Right lung (tissue), 5 donors: ENCODE results near the gene ZNF670. TPM values are rescaled to one million over a fixed set of nuclear protein-coding genes. Genes with fewer than 3 reads are reported as not detected.
"Not testable (repeated sequence)": the region's sequence is repeated elsewhere in the genome, so short reads cannot be mapped to it uniquely, and the experiment has no call there.

Experiments used
- DNase-seq, 2 donors: peaks; one replicate each; pipeline ENCODE4 v3.0.0-alpha.2; 2013
- polyA plus RNA-seq, 5 donors: library from polyadenylated mRNA; unstranded; fragments of 120-200 nt; gene quantifications; one replicate each; pipeline versions ENCODE4 v1.2.1 to v1.2.3, GENCODE V29; 2013; ENCODE audit warnings: inconsistent platforms in 1 of 5, low replicate concordance in 1 of 5; ENCODE audit not compliant: insufficient read length in 5 of 5, insufficient read depth in 1 of 5

Gene ZNF670
- polyA plus RNA-seq, 5 donors = 4.8 to 8.4 (median 5.5) TPM

- DNase-seq = no peak
Observed at GRCh38 chr1:247047702-247048101, 30.9 kb downstream of the ZNF670 start.

- DNase-seq = no peak
Observed at GRCh38 chr1:247047260-247047659, 31.4 kb downstream of the ZNF670 start.

DNA sequence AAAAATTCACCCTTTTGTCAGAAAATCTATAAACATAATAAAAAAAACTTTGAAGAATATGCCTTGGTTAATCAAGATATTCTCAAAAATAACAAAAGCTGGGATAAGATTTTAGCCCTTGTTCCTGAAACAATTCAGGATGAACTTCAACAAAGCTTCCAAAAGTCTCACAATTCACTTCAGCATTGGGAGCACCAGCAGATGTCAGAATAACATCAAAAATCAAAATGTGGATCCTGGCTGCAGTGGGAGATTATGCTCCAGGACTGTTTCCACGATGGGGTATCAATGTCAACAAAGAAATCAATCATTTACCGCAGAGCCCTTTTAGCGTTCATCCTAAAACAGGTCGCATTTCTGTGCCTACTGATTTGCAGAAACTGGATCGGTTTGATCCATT, 35.2 kb downstream of the ZNF670 start:
- DNase-seq = no peak

- DNase-seq = no peak
Observed at GRCh38 chr1:247037511-247038320, 40.9 kb downstream of the ZNF670 start.

DNA sequence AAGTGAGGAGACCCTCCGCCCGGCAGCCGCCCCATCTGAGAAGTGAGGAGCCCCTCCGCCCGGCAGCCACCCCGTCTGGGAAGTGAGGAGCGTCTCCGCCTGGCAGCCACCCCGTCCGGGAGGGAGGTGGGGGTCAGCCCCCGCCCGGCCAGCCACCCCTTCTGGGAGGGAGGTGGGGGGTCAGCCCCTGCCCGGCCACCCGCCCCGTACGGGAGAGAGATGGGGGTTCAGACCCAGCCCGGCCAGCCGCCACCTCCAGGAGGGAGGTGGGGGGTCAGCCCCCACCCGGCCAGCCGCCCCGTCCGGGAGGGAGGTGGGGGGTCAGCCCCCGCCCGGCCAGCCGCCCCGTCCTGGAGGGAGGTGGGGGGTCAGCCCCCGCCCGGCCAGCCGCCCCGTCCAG, 46.3 kb downstream of the ZNF670 start:
- DNase-seq = not testable (repeated sequence)

Other genes starting within 250 kb of the ZNF670 start
- gene AHCTF1, start 146.9 kb downstream of the ZNF670 start, polyA plus RNA-seq = 10 to 100 TPM; 38.9 to 54.3 (median 49.5) TPM
- 1 to 10 TPM; 2.1 to 6.0 (median 4.0) TPM for gene ZNF695, start 70.8 kb downstream of the ZNF670 start, polyA plus RNA-seq
- 10 to 100 TPM in 3 of 5 donors, 1 to 10 TPM in 2; 7.4 to 14.8 (median 10.7) TPM for gene ZNF669, start 25.5 kb upstream of the ZNF670 start, polyA plus RNA-seq
- gene ZNF124, start 93.2 kb upstream of the ZNF670 start, polyA plus RNA-seq = 10 to 100 TPM; 12.4 to 16.0 (median 14.7) TPM
- gene VN1R5, start 177.3 kb upstream of the ZNF670 start, polyA plus RNA-seq = under 1 TPM in 1 of 5 donors, not detected in 4; 0.09 TPM